Hepatocyte (in vitro differentiated cells): ENCODE data around the gene NPTXR. TPM values are rescaled to one million over a fixed set of nuclear protein-coding genes. Genes with fewer than 3 reads are reported as not detected.

Source experiments
- DNase-seq: peaks from one replicate; pipeline ENCODE4 v3.0.0-alpha.2; 2016; ENCODE audit warnings: low spot score
- H2AFZ ChIP-seq: fragments of 200-600 bp; sonication (generic); 2 replicates; pipeline ENCODE4 v1.6.0; 2016; ENCODE audit warnings: antibody characterized with exemption, mild to moderate bottlenecking
- H3K27ac ChIP-seq: fragments of 200-600 bp; sonication (generic); 2 replicates; pipeline ENCODE4 v1.5.1; 2016; ENCODE audit warnings: mild to moderate bottlenecking
- H3K27me3 ChIP-seq: fragments of 200-600 bp; sonication (generic); 2 replicates; pipeline ENCODE4 v1.6.1; 2016
- H3K36me3 ChIP-seq: fragments of 200-600 bp; sonication (generic); replicated peaks from 2 replicates; pipeline ENCODE4 v1.5.1; 2016; ENCODE audit warnings: low read depth; ENCODE audit not compliant: insufficient read depth
- H3K4me1 ChIP-seq: fragments of 200-600 bp; sonication (generic); 2 replicates; pipeline ENCODE4 v1.5.1; 2016; ENCODE audit warnings: mild to moderate bottlenecking, moderate library complexity; ENCODE audit not compliant: insufficient read depth
- H3K4me2 ChIP-seq: fragments of 200-600 bp; sonication (generic); 2 replicates; pipeline ENCODE4 v1.6.0; 2016
- H3K4me3 ChIP-seq: fragments of 200-600 bp; sonication (generic); 2 replicates; pipeline ENCODE4 v1.5.1; 2016; ENCODE audit warnings: mild to moderate bottlenecking
- H3K79me2 ChIP-seq: fragments of 200-600 bp; sonication (generic); 2 replicates; pipeline ENCODE4 v1.6.0; 2017; ENCODE audit warnings: mild to moderate bottlenecking
- H3K9me2 ChIP-seq: fragments of 200-600 bp; sonication (generic); replicated peaks from 2 replicates; pipeline ENCODE4 v1.6.0; 2017; ENCODE audit warnings: mild to moderate bottlenecking; ENCODE audit not compliant: insufficient read depth
- H3K9me3 ChIP-seq: fragments of 200-600 bp; sonication (generic); 2 replicates; pipeline ENCODE4 v1.5.1; 2016; ENCODE audit warnings: low read depth, mild to moderate bottlenecking
- H4K20me1 ChIP-seq: fragments of 200-600 bp; sonication (generic); 2 replicates; pipeline ENCODE4 v1.6.0; 2016; ENCODE audit warnings: mild to moderate bottlenecking; ENCODE audit not compliant: insufficient read depth, poor library complexity, severe bottlenecking
- CTCF ChIP-seq: fragments of 200-600 bp; sonication (generic); IDR thresholded peaks from 2 replicates; pipeline ENCODE4 v1.5.1; 2016; ENCODE audit warnings: antibody characterized with exemption, mild to moderate bottlenecking; ENCODE audit not compliant: poor library complexity
- EZH2 ChIP-seq: fragments of 200-600 bp; sonication (generic); IDR thresholded peaks from 2 replicates; pipeline ENCODE4 v1.6.1; 2016; ENCODE audit warnings: antibody characterized with exemption, mild to moderate bottlenecking, borderline replicate concordance
- EZH2phosphoT487 ChIP-seq: fragments of 200-600 bp; sonication (generic); IDR thresholded peaks from one replicate; pipeline ENCODE4 v1.6.1; 2018; ENCODE audit warnings: antibody characterized with exemption, mild to moderate bottlenecking, low read depth, moderate library complexity; ENCODE audit not compliant: unreplicated experiment, severe bottlenecking
- WGBS: methylation state at CpG from one replicate; pipeline ENCODE4 v1.1.6; 2016; ENCODE audit warnings: low lambda C conversion rate; ENCODE audit errors: missing lambda C conversion rate; 5-methylcytosine and 5-hydroxymethylcytosine counted together
- polyA plus RNA-seq: library from polyadenylated mRNA; unstranded; fragments of >200 nt; fragmentation: Nextera tagmentation; extraction: Ambion mirVana; gene quantifications from 2 replicates; pipeline ENCODE4 v1.2.1, GENCODE V29; 2016
- total RNA-seq: library from RNA; depleted of rRNA; stranded (reverse); fragments of >200 nt; gene quantifications from 2 replicates; pipeline ENCODE4 v1.2.3, GENCODE V29; 2014

Gene NPTXR
- total RNA-seq: 3.1 and 3.8 TPM in 2 replicates
- polyA plus RNA-seq: 3.3 TPM in 2 replicates

GRCh38 chr22:38843657-38844314 is at the start of gene NPTXR:
Gene NPTXR (minus strand): TSS chr22:38844028.
- peak; percentile 81 for DNase-seq
- Histone ChIP-seq H3K4me1 (peaks cover 11% of the 10 kb centered on the region), H3K9me2 (no peaks in the 10 kb centered on the region), H3K27ac (peak within 1 kb of the TSS; percentile 33), H3K4me2 (peak within 1 kb of the TSS; percentile 93), H2AFZ (peak within 1 kb of the TSS; percentile 63), H3K36me3 (no peaks in the 10 kb centered on the region), H3K9me3 (no peaks in the 10 kb centered on the region), H3K4me3 (peak within 1 kb of the TSS; percentile 90), H4K20me1 (peaks cover 5% of the 10 kb centered on the region), H3K79me2 (peaks cover 4% of the 10 kb centered on the region), H3K27me3 (peaks cover 21% of the 10 kb centered on the region)
- WGBS: 0% methylated on average over 15 of the region's 105 CpGs
- no peak for TF ChIP-seq EZH2phosphoT487
- no peak for TF ChIP-seq EZH2
- no peak for TF ChIP-seq CTCF

DNA sequence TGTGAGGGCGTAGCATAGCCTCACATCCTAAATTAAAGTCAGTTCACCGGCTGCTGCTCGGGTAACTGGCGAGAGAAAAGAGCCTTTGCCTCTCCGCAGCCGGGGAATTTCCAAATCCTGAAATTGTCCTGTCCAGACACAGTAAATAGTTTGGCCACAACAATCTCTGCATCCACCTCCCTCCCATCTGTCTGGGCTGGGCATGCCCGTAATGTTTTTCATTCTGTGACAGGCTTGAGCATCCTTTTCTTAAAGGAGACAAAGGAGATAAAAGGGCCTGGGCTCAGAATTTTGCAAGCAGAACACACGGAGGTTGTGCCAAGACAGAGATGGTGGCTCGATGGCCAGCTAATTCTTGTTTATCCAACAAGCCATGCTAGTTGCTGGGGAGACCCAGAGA is 47.4 kb upstream of the NPTXR start:
- no peaks in the 10 kb centered on the region for H3K79me2 ChIP-seq
- H3K9me3 ChIP-seq: no peaks in the 10 kb centered on the region
- no peak for DNase-seq
- 84% methylated on average over 9 of the region's 9 CpGs for WGBS
- no peak overlapping the region for H3K4me2 ChIP-seq
- H2AFZ ChIP-seq: no peak overlapping the region
- no peaks in the 10 kb centered on the region for H4K20me1 ChIP-seq
- no peak overlapping the region for H3K4me3 ChIP-seq
- no peaks in the 10 kb centered on the region for H3K4me1 ChIP-seq
- H3K27me3 ChIP-seq: no peaks in the 10 kb centered on the region
- H3K9me2 ChIP-seq: no peaks in the 10 kb centered on the region
- no peaks in the 10 kb centered on the region for H3K36me3 ChIP-seq
- TF ChIP-seq EZH2phosphoT487: no peak
- no peak for TF ChIP-seq CTCF
- TF ChIP-seq EZH2: no peak
- no peak overlapping the region for H3K27ac ChIP-seq

GRCh38 chr22:38890377-38890776 is 46.5 kb upstream of the NPTXR start:
- Histone ChIP-seq H4K20me1 (no peaks in the 10 kb centered on the region), H3K4me1 (no peaks in the 10 kb centered on the region), H3K9me2 (no peaks in the 10 kb centered on the region), H2AFZ (no peak overlapping the region), H3K4me2 (no peak overlapping the region), H3K36me3 (no peaks in the 10 kb centered on the region), H3K79me2 (no peaks in the 10 kb centered on the region), H3K9me3 (no peaks in the 10 kb centered on the region), H3K4me3 (no peak overlapping the region), H3K27ac (no peak overlapping the region), H3K27me3 (no peaks in the 10 kb centered on the region)
- no peak for TF ChIP-seq EZH2
- no peak for TF ChIP-seq EZH2phosphoT487
- TF ChIP-seq CTCF: no peak
- DNase-seq: no peak
- 85% methylated on average over 5 of the region's 5 CpGs for WGBS
